HG02970 (cell line): Measurements from ENCODE around the gene SWT1.
"Not testable (repeated sequence)": the region's sequence is repeated elsewhere in the genome, so short reads cannot be mapped to it uniquely, and the experiment has no call there.

ENCODE experiments used
- ATAC-seq: cut with Tn5 transposase; IDR thresholded peaks from one replicate; pipeline ENCODE4 v1.9.1; 2021; ENCODE audit warnings: mild to moderate bottlenecking, moderate library complexity, moderate number of reproducible peaks; ENCODE audit not compliant: unreplicated experiment, low FRiP score

The SWT1 gene

DNA sequence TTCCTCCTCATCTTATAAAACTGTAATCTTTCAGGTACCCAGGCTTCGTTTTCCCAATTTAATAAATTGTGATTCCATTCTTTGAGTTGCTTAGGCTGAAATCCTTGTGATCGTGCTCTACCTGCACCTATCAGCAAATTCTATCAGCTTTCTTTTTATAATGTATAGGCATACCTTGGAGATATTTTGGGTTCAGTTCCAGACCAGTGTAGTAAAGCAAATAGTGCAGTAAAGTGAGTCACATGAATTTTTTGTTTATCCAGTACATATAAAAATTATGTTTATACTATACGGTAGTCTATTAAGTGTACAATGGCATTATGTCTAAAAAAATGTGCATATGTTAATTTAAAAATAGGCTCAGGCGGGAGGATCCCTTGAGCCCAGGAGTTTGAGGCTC lies 5.5 kb downstream of the SWT1 start:
- no peak for ATAC-seq

GRCh38 chr1:185166106-185166505 lies 9.1 kb downstream of the SWT1 start:
- no peak for ATAC-seq

DNA sequence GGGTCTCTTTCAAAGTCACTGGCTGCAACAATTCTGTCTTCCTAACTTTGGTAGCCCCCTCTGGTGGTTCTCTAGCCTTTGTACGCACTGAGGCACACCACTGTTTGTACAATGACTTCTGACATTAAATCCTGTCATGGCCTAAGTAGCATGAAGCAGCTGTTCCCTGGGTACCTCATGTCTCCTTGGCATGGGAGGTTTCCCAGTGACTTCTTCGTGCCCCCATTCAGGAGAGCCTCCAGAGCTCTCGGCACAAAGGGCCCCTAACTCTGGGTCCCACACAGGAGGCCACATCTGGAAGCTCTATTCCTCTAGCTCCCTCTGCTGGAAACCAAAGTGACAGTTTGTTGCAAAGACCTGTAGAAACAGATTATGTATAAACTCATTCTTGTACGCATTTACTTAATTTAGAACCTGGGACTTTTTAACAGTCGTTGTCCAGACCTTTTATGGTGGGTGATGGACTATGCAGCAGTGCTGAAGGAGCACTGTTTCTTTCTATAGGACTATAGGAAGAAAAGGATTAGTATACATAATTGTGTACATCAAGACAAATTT lies 13.4 kb downstream of the SWT1 start:
- no peak for ATAC-seq

- ATAC-seq, result no peak
Observed at GRCh38 chr1:185193756-185194155, 36.8 kb downstream of the SWT1 start.

DNA sequence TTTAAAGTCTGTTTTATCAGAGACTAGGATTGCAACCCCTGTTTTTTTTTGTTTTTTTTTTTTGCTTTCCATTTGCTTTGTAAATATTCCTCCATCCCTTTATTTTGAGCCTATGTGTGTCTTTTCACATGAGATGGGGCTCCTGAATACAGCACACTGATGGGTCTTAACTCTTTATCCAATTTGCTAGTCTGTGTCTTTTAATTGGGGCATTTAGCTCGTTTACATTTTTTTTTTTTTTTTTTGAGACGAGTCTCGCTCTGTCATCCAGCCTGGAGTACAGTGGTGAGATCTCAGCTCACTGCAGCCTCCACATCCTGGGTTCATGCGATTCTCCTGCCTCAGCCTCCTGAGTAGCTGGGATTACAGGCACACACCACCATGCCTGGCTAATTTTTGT lies 41.7 kb downstream of the SWT1 start:
- ATAC-seq, result not testable (repeated sequence)

DNA sequence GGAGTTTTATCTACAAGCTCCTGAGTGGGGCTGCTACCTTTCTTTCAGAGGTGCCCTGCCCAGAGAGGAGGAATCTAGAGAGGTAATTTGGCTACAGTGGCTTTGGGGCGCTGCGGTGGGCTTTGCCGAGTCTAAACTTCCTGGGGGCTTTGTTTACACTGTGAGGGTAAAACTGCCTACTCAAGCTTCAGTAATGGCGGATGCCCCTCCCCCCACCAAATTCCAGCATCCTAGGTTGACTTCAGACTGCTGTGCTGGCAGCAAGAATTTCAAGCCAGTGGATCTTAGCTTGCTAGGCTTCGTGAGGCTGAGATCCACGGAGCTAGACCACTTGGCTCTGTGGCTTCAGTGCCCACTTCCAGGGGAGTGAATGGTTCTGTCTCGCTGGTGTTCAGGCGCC lies 43.9 kb downstream of the SWT1 start:
- ATAC-seq, result no peak

- ATAC-seq, result no peak
Observed at GRCh38 chr1:185207170-185207569, 50.2 kb downstream of the SWT1 start.

GRCh38 chr1:185207980-185208602 lies 51.1 kb downstream of the SWT1 start:
- ATAC-seq, result no peak

GRCh38 chr1:185208626-185209180 lies 51.7 kb downstream of the SWT1 start:
- ATAC-seq, result no peak

DNA sequence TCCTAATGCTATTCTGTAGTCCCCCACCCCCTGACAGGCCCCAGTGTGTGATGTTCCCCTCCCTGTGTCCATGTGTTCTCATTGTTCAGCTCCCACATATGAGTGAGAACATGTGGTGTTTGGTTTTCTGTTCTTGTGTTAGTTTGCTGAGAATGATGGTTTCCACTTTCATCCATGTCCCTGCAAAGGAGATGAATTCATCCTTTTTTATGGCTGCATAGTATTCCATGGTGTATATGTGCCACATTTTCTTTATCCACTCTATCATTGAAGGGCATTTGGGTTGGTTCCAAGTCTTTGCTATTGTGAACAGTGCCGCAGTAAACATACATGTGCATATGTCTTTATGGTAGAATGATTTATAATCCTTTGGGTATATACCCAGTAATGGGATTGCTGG lies 52.4 kb downstream of the SWT1 start:
- ATAC-seq, result not testable (repeated sequence)

DNA sequence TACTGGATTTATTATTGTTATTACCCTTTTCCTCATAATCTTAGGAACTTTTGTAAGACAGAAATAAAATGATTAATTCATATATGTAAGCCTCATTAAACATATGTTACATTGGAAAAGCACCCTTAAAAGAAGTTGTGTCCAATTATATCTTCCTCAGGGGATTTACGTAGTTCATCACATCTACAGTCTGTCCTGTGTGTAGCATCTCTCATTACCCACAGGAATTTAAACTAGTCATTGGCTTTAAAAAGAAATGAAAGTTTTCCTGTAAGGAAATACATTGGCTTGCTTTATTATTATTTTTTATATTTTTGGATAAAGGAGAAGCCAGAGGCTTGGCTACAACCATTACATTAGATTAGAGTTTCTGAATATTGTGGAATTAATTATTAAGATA lies 56.1 kb downstream of the SWT1 start:
- ATAC-seq, result no peak

- ATAC-seq, result no peak
Observed at GRCh38 chr1:185215911-185216310, 58.9 kb downstream of the SWT1 start.

- no peak for ATAC-seq
Observed at GRCh38 chr1:185224132-185224531, 67.2 kb downstream of the SWT1 start.

DNA sequence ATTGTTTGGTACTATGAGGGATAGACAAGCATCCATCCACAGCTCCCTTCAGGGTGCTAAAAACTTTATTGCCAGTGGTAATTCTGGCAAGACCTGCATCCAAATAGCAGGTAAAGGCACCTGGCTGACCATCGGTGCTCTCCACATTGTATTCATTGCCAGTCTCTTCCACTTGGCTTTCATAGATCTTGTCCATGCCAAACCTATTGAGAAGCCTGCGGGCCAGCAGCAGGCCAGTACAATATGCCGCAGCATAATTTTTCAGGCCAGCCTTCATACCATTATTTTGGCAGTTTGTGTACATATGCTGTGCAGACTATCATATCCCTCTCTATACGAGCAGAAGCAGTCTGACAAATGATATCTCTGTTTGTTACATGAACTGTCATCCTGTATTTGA lies 70.2 kb downstream of the SWT1 start:
- no peak for ATAC-seq

- no peak for ATAC-seq
Observed at GRCh38 chr1:185228979-185229378, 72.0 kb downstream of the SWT1 start.

- ATAC-seq, result no peak
Observed at GRCh38 chr1:185229981-185230380, 73.0 kb downstream of the SWT1 start.

DNA sequence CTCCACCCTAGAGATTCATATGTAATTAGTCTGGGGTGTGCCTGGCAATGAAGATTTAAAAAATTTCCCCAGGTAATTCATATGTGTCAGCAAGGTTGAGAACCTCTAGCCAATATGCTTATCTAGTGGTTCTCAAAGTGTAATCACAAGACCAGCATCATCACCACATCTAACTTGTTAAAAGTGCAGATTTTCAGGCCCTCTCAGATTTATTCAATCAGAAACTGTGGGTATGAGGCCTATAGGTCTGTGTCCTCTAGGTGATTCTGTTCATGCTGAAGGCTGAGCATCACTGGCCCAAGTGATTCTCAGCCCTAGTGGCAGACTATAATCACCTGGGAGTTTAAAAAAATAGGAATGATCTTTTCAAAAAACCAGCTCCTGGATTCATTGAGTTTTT lies 75.9 kb downstream of the SWT1 start:
- ATAC-seq, result no peak

DNA sequence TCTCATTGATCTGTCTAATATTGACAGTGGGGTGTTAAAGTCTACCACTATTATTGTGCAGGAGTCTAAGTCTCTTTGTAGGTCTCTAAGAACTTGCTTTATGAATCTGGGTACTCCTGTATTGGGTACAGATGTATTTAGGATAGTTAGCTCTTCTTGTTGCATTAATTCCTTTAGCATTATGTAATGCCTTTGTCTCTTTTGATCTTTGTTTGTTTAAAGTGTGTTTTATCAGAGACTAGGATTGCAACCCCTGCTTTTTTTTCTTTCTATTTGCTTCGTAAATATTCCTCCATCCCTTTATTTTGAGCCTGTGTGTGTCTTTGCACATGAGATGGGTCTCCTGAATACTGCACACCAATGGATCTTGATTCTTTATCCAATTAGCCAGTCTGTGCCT lies 77.2 kb downstream of the SWT1 start:
- not testable (repeated sequence) for ATAC-seq

DNA sequence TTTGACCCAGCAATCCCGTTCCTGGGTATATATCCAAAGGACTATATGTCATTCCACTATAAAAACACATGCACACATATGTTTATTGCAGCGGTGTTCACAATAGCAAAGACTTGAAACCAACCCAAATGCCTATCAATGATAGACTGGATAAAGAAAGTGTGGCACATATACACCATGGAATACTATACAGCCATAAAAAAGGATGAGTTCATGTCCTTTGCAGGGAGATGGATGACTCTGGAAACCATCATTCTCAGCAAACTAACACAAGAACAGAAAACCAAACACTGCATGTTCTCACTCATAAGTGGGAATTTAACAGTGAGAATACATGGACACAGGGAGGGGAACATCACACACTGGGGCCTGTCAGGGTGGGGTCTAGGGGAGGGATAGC lies 80.2 kb downstream of the SWT1 start:
- not testable (repeated sequence) for ATAC-seq

GRCh38 chr1:185237661-185238060 lies 80.7 kb downstream of the SWT1 start:
- no peak for ATAC-seq

DNA sequence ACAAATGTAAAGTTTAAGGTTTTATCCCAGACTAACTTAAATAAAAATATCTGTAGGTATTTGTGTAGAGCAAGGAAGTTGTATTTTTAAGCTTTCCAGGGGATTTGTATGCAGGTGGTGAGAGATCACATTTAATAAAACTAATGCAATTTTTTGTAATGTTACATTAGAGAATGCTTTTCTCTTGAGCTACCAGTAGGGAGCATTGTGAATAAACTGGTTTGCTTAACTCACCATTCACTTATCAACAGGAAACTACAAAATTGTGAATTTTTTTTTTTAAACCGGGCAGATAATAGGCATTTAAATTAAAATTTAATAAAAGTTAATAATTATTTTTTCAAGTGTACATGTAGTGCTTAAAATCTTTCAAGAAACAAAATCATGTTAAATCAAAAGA lies 81.5 kb downstream of the SWT1 start:
- ATAC-seq, result no peak

GRCh38 chr1:185239861-185240260 lies 82.9 kb downstream of the SWT1 start:
- ATAC-seq, result no peak
